ENCODE results near the gene WDR91. TPM values are rescaled to one million over a fixed set of nuclear protein-coding genes. Genes with fewer than 3 reads are reported as not detected.
A peak's percentile ranks its signal among the peaks of the same experiment; 100 is the strongest.

The WDR91 gene
- total and polyA plus RNA-seq, 4 donors: 5.8 to 19.0 (median 9.2) TPM

- TF ChIP-seq EGR1 (IDR thresholded peaks at IDR 0.05; ENCODE audit: low read depth in 2 of 2) (no peak), JUND (IDR thresholded peaks at IDR 0.05) (no peak)
These were observed 31.2 kb downstream of the WDR91 start (continued) for GRCh38 chr7:135180122-135180521.

- H3K36me3 ChIP-seq (ENCODE audit: control insufficient read depth in 4 of 4, insufficient read depth in 3 of 4, low read depth in 1 of 4, low read length in 3 of 4): peaks cover 0 to 32% (median 12%) of the 10 kb centered on the region in 4 donors
- H3K4me1 ChIP-seq (ENCODE audit: control insufficient read depth in 4 of 4, insufficient read depth in 4 of 4, low read length in 3 of 4): no peaks in the 10 kb centered on the region
- no peak overlapping the region for H3K9ac ChIP-seq (ENCODE audit: low read depth in 1 of 2, low read length in 2 of 2)
- H3K9me3 ChIP-seq (ENCODE audit: control insufficient read depth in 4 of 4, low read length in 3 of 4): peaks cover 0 to 5% (median 1%) of the 10 kb centered on the region in 4 donors
- H3K27ac ChIP-seq (ENCODE audit: low read depth in 1 of 2, low read length in 2 of 2): no peak overlapping the region
- no peak overlapping the region for H3K4me3 ChIP-seq (ENCODE audit: low read depth in 1 of 3, low read length in 3 of 3)
- peak; percentile 32 for DNase-seq (ENCODE audit: low spot score)
- 62% methylated on average over 8 of the region's 8 CpGs for WGBS
- TF ChIP-seq NR2F2 (IDR thresholded peaks at IDR 0.05): no peak
- TF ChIP-seq GABPA (IDR thresholded peaks at IDR 0.05 in 1 of 2, conservative IDR thresholded peaks at IDR 0.05 in 1 of 2): no peak
- TF ChIP-seq FOXA1 (IDR thresholded peaks at IDR 0.05): no peak
- no peak for TF ChIP-seq SP1 (IDR thresholded peaks at IDR 0.05)
- no peak for TF ChIP-seq ZBTB33 (IDR thresholded peaks at IDR 0.05)
- no peak for TF ChIP-seq YY1 (IDR thresholded peaks at IDR 0.05)
- no peak for TF ChIP-seq RXRA (IDR thresholded peaks at IDR 0.05)
- no peaks in the 10 kb centered on the region for H3K27me3 ChIP-seq (ENCODE audit: control insufficient read depth in 4 of 4, insufficient read depth in 4 of 4, low read length in 3 of 4)
These were observed 31.9 kb downstream of the WDR91 start for GRCh38 chr7:135179321-135179925.

GRCh38 chr7:135178364-135178763 lies 33.0 kb downstream of the WDR91 start:
- TF ChIP-seq MAX (IDR thresholded peaks at IDR 0.05): no peak
- no peak for TF ChIP-seq FOXA1 (IDR thresholded peaks at IDR 0.05)
- TF ChIP-seq FOXA2 (IDR thresholded peaks at IDR 0.05): no peak
- no peak for TF ChIP-seq ZBTB33 (IDR thresholded peaks at IDR 0.05)
- no peak for TF ChIP-seq HNF4A (conservative IDR thresholded peaks at IDR 0.05)
- no peak for TF ChIP-seq ATF3 (IDR thresholded peaks at IDR 0.05)
- no peak for TF ChIP-seq HNF4G (IDR thresholded peaks at IDR 0.05)
- no peak for TF ChIP-seq GABPA (IDR thresholded peaks at IDR 0.05 in 1 of 2, conservative IDR thresholded peaks at IDR 0.05 in 1 of 2)
- no peak for TF ChIP-seq EGR1 (IDR thresholded peaks at IDR 0.05; ENCODE audit: low read depth in 2 of 2)
- TF ChIP-seq NR2F2 (IDR thresholded peaks at IDR 0.05): no peak
- TF ChIP-seq RXRA (IDR thresholded peaks at IDR 0.05): no peak
- TF ChIP-seq JUND (IDR thresholded peaks at IDR 0.05): no peak
- no peak for TF ChIP-seq SP1 (IDR thresholded peaks at IDR 0.05)
- Histone ChIP-seq H3K9me3 (ENCODE audit: control insufficient read depth in 4 of 4, low read length in 3 of 4) (peaks cover 0 to 5% (median 1%) of the 10 kb centered on the region in 4 donors), H3K4me1 (ENCODE audit: control insufficient read depth in 4 of 4, insufficient read depth in 4 of 4, low read length in 3 of 4) (no peaks in the 10 kb centered on the region), H3K9ac (ENCODE audit: low read depth in 1 of 2, low read length in 2 of 2) (no peak overlapping the region), H3K36me3 (ENCODE audit: control insufficient read depth in 4 of 4, insufficient read depth in 3 of 4, low read depth in 1 of 4, low read length in 3 of 4) (peaks cover 0 to 22% (median 7%) of the 10 kb centered on the region in 4 donors), H3K27me3 (ENCODE audit: control insufficient read depth in 4 of 4, insufficient read depth in 4 of 4, low read length in 3 of 4) (no peaks in the 10 kb centered on the region), H3K4me3 (ENCODE audit: low read depth in 1 of 3, low read length in 3 of 3) (no peak overlapping the region), H3K27ac (ENCODE audit: low read depth in 1 of 2, low read length in 2 of 2) (no peak overlapping the region)
- DNase-seq (ENCODE audit: low spot score): peak; percentile 16
- WGBS: 90% methylated on average over 13 of the region's 13 CpGs

Measured in liver (tissue), 9 donors.